GM12865 (cell line): ENCODE results near the gene DDA1.
"Not testable (repeated sequence)": the region's sequence is repeated elsewhere in the genome, so short reads cannot be mapped to it uniquely, and the experiment has no call there.

Source experiments
- DNase-seq: peaks from one replicate; pipeline ENCODE4 v3.0.0; 2010; ENCODE audit warnings: low read depth
- H3K4me3 ChIP-seq: 2 replicates; pipeline ENCODE4 v1.5.1; 2011; ENCODE audit warnings: mild to moderate bottlenecking, low read depth, low read length, control low read depth
- CTCF ChIP-seq: IDR thresholded peaks from 2 replicates; pipeline ENCODE4 v1.5.1; 2011; ENCODE audit warnings: low read length, control low read depth, low read depth, inconsistent platforms; ENCODE audit not compliant: insufficient read depth; ENCODE audit errors: missing control alignments

Gene DDA1

GRCh38 chr19:17352608-17353280 lies 43.4 kb downstream of the DDA1 start:
- no peak for TF ChIP-seq CTCF
- H3K4me3 ChIP-seq, result no peak overlapping the region
- DNase-seq, result no peak

- no peak for DNase-seq
- TF ChIP-seq CTCF, result no peak
Measured at GRCh38 chr19:17353386-17353785, 44.0 kb downstream of the DDA1 start.

DNA sequence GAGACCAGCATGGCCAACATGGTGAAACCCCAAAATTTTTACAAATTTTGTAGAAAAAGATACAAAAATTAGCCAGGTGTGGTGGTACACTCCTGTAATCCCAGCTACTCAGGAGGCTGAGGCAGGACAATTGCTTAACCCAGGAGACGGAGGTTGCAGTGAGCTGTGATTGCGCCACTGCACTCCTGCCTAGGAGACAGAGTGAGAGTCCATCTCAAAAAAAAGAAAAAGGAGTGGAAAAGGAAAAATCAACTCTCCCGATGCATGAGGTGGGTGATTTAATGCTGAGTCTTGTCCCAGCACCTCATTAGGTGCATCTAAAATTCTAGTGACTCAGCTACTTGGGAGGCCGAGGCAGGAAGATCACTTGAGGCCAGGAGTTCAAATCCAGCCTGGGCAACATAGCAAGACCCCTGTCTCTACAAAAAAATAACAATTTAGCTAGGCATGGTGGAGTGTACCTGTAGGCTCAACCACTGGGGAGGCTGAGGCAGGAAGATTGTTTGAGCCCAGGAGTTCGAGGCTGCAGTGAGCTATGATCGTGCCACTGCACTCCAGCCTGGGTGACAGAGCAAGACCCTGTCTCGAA lies 47.8 kb downstream of the DDA1 start:
- no peak overlapping the region for H3K4me3 ChIP-seq
- DNase-seq, result no peak
- TF ChIP-seq CTCF, result no peak

More at GRCh38 chr19:17353386-17353785, 44.0 kb downstream of the DDA1 start:
- H3K4me3 ChIP-seq, result no peak overlapping the region

DNA sequence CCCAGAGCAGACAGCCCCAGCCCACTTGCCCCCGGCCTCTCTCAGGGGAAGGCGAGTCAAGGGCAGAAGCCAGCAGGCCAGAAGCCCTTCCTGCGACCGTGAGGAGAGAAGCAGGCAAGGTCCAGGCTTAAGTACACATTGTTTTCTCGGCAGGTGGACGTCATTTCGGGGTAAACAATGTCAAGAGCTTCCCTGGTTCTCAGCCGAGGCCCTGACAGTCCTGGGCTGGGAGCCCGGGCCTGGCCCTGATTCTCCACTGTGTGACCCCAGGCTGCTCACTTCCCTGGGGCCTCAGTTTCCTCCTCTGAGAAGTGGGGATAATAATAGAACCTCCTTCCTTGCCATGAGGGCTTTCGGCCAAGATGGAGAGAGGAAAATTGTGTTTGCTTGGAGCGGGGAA lies 48.4 kb downstream of the DDA1 start:
- DNase-seq, result no peak
- no peak for TF ChIP-seq CTCF

DNA sequence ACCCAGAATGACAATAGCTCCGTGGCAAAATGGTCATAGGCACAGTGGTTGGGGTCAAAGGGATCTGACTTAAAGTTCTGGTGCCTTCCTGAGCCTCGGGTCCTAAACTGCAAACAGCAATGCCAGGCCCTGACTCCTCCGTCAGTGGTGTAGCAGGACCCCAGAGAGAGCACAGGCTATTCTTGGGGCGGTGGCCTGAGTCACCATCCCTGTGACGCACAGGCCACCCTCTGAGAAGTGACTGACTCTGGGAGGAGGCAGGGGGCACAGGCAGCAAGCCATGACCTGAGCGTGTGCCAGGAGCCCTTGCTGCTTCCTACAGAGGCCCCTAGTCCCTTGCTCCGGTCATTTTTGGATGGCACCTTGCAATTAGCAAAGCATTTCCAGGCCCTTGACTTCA lies 49.0 kb downstream of the DDA1 start:
- TF ChIP-seq CTCF, result no peak
- DNase-seq, result no peak

More for the DNA sequence above, 48.4 kb downstream of the DDA1 start:
- no peak overlapping the region for H3K4me3 ChIP-seq

DNA sequence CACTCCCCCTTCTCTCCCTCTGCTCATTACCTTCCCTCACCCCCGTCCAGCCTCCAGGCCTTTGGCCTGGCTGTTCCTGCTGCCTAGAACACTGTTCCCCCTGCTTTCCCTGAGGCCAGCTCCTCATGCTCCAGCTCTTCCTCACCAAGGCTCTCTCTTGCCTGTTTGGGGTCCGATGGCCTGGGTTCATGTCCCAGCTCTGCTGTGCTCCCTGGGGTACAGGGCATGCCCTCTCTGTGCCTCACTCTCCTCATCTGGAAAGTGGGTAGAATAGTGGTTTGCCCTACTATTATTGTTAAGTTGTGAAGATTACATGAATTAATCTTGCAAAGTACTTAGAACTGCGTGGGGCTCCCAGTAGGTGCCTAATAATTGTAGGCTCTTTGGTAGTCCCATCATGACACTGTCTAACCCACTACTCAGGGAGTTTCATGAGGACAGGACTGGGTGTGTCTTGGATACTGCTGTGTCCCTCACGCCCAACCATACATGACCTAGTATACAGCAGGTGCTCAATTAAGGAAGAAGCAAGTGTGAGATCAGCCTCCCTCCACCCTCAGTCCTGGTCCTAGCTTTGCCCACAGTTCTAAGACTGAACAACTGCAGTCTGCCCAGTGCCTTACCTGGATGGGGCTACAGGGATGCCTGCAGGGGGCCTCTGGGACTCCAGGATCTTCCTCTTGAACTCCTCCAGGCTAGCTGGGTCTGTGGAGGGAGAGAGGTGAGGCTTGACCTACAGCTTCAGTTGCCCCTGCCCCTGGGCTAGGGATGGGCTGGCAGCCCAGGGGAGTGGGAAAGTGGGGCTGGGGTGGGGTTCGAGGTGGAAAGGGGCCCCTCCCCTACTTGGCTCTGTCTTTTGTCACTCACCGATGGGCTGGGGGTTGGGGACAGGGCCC lies 50.8 kb downstream of the DDA1 start:
- H3K4me3 ChIP-seq, result no peak overlapping the region
- DNase-seq, result no peak
- TF ChIP-seq CTCF, result no peak

More for the DNA sequence above, 49.0 kb downstream of the DDA1 start:
- no peak overlapping the region for H3K4me3 ChIP-seq

- not testable (repeated sequence) for H3K4me3 ChIP-seq, DNase-seq
Measured at GRCh38 chr19:17363852-17364605, 54.7 kb downstream of the DDA1 start.
